Left renal cortex interstitium (tissue), 4 donors: ENCODE results near the gene HDHD2. TPM values are rescaled to one million over a fixed set of nuclear protein-coding genes. Genes with fewer than 3 reads are reported as not detected.

ENCODE experiments used
- DNase-seq, 4 donors: peaks; one replicate each; pipeline ENCODE4 v3.0.0-alpha.2; 2013; ENCODE audit warnings: low read depth in 4 of 4, low spot score in 2 of 4, missing footprints in 1 of 4
- polyA plus RNA-seq, 4 donors: library from polyadenylated mRNA; unstranded; fragments of 120-200 nt; gene quantifications; one replicate each; pipeline ENCODE4 v1.2.1, GENCODE V29; 2013; ENCODE audit not compliant: insufficient read length in 4 of 4

The HDHD2 gene
- polyA plus RNA-seq, 4 donors, result 47.0 to 60.0 (median 49.8) TPM

DNA sequence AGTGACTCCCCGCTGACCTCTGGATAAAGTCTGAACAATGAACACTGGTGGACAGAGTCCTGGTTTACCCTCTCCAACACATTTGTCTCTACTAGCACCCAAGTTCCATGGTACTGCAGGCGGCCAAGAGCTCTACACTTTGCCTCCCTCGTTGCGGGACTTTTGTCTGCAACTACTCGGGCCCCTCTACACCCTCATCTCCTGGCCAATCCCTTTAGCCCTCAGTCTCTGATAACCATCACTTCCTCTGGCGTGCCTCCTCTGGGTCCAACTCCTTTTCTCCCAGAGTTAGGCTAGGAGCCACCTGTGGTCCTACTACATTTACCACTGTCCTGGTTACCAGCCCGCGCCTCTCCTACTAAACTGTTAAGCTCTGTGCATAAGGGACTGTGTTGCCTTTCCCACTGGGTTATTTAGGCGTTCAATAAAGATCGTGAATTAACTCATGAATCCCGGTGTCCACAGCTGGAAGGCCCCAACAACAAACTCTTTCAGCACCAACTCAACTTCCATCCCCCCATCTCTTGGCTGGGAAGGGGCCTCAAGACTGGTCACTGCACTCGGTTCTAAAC lies 757 bp downstream of the HDHD2 start:
- DNase-seq, result peak in 1 of 4 donors; percentile 32

DNA sequence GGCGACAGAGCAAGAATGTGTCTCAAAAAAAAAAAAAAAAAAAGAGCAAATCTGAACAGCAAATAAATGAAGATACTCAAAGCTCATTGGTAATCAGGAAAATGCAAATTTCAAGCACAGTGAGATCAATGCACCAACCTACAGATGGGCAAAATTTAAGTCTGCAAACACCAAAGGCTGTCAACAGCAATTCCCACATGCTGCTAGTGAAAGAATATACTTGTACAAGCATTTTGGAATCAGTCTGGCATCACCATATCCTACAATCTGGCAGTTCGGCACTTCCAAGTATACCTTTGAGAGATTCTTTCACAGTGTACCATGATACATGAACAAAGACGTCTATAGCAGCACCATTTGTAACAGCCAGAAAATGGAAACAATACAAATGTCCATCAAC lies 4.1 kb downstream of the HDHD2 start:
- no peak for DNase-seq

DNA sequence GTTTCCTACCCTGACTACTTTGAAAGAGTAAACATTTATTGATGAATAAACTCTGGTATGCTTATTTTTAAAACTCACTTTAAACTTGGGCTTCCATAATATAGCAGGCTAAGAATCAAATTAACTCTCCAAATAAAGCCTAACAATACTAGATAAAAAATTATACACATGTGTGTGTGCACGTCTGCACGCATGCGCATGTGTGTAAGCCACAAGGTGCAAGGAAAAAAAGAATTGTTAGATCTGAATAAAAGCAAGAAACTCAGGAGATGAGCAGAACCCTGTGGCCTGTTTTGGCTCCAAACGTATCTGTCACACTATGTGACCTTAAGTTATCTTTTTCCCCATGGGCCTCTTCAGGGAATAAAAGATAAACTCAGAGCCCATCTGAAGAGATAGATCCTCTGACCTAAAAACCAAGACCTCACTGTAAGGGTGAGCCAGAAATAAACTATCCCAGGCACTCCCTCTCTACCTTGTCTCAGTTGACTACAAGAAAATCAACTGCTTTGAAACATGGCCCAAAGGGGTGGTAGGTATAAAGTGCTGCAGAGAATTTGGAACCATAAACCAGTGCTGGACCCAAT lies 6.3 kb downstream of the HDHD2 start:
- DNase-seq, result no peak

DNA sequence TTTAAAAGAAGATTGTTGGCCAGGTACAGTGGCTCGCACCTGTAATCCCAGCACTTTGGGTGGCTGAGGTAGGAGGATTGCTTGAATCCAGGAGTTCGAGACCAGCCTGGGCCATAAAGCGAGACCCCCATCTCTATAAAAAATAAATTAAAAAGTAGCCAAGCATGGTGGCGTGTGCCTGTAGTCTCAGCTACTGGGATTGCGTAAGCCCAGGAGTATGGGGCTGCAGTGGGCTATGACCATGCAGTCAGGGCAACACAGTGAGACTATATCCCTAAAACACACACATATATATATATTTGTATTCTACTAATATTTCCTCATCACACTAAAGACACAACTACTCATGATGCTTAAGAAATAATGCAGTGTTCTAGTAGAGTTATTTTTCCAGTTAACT lies 7.1 kb downstream of the HDHD2 start:
- no peak for DNase-seq

DNA sequence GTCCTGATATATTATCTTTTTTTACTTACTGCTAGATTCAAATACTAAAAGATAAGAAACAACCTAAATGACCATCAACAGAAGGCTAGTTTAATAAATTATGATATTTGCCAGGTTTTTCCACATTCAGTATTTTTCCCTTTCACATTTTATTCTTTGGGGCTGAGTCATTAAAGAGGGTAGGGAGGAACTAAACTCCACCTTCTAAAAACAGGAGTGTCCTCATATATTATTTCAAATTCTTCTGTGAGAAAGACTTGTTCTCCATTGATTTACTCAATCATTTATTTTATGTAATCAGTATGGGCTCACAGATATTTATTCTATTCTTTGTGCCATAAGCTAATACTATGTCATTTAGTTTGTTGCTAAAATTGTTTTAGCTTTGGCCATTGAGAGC lies 9.0 kb downstream of the HDHD2 start:
- no peak for DNase-seq

DNA sequence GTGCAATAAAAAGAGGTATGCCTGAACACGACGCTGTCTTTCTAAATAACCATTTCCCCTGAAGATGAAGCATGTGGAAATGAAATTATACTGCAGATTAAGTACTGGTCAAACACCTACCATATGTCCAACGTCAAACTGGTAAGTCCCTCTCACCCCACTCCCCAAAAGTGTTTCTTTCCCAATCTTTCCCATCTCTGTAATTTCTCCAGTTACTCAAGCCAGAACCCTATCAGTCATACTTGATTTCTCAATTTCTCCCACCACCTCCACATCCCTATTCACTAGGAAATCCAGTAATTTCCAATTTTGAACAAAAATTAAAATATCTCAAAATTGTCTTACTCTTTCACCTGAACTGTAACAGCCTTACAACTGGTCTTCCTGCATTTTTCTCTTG lies 29.2 kb downstream of the HDHD2 start:
- DNase-seq, result no peak

DNA sequence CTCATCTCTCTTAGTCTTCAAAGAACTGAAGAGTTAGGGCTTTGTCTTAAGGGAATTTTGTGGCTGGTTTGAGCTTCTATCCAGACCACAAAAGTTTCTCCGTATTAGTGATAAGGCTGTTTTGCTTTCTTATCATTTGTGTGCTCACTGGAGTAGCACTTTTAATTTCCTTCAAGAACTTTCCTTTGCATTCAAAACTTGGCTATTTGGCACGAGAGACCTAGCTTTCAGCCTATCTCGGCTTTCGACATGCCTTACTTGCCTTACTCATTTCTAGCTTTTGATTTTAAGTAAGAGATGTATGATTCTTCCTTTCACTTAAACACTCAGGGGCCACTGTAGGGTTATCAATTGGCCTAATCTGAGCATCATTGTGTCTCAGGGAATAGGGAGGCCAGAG lies 29.9 kb downstream of the HDHD2 start:
- no peak for DNase-seq

DNA sequence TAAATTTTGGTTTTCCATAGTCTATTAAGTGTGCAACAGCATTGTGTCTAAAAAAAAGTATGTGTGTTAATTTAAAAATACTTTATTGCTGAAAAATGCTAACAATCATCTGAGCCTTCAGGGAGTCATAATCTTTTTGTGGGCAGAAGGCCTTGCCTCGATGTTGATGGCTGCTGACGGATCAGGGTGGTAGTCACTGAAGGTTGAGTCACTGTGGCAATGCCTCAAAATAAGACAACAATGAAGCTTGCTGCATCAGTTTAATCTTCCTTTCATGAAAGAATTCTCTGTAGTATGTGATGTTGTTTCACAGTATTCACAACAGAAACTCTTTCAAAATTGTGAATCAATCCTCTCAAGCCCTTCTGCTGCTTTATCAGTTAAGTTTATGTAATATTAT lies 31.3 kb downstream of the HDHD2 start:
- DNase-seq, result no peak

DNA sequence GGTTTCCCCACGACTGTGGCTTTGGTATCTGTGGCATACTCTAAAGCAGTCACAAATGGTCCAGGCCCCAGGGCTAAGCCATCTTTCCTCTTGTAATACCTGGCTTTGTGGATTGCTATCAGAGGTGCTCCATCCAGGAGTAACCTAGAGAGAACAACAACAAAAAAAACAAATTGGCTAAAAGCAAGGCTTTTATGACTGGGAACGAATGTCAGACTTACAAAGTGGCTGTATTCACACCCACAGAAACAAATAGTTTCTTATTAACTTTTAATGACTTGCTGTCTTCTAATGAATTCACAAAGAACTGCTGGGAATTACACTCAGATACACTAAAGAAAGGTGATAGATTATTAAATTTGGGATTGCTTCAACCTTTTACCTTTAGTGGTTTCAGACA lies 35.1 kb downstream of the HDHD2 start:
- no peak for DNase-seq

DNA sequence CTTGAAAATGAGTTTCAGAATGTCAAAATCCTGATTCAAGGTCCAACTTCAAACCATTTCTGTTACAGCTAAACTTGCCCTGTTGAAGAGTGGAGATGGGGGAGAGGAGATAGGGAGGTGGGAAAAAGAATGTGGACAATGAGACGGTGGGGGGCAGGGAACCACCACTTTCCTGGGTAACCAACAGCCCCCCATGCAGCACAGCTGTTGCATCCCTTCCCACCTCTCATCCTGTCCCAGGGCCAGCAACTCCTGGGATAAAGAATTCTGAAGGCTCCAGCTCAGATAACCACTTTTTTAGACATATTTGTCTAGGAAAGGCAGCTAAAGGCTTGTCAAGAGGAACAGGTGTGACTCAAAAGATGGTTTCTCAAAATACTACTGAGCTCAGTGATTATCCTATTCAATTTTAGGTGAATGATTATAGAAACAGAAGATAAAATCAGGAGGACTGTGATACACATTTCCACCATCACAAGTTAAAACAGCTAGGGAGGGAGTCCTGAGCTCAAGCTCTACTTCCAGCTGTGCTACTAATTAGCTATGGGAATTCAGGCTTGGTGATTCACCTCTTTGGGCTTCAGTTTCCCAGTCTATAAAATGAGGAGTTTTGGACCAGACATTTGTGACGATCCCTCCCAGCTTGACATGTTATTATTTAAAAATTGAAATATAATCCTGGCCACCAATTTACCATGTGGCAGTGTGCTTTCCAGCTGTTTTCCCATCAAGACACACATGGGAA lies 36.3 kb downstream of the HDHD2 start:
- DNase-seq, result no peak

DNA sequence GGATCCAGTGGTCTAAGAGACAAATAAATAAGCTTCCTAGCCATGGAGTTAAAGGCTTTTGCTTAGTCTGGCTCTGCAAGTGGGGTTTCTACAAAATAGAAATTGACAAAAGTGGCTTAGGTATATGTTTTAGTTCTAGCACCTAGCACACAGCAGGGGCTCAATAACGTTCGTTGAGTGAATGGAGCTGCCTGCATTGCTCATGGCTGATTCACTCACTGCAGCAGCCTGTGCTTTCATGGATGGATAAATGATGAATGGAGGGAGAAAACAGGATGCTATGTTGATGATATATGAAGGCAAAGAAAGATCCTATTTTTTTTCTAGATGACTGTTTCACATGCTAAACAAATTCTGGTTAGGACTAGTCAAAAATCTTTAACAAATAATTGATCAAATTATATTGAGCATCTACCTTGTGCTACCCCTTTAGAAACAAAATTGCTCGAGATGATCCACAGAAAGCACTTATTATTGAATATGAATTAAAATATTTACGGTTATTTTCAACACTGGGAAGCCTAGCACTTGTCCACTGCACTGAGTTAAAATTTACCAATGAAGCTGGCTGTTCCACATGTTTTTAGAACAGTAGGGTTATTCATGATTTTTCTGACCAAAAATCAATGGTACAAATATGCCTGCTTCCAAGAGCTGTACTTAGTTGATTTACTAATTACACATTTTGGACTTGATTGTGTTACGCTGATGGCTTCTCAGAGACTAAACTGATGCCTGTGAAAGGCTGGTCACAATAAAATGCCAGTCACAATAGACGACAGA lies 39.6 kb downstream of the HDHD2 start:
- DNase-seq, result no peak

DNA sequence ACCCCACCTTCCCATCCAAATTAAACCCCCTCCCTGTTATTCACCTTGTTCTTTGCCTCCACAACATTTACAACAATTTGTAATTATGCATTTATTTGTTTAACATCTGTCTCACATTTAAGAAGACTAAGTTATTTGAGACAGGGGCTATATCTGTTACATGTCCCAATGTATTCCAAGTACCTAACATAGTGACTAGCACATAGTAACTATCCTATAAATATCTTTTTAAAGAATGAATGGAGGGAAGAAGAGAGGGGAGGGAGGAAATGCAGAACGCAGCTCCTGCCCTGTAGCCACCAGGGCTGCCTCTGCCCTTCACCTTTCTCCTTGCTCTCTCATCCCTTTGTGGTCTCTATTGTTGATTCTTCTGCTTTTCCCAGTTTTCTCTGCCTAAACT lies 40.6 kb downstream of the HDHD2 start:
- no peak for DNase-seq

DNA sequence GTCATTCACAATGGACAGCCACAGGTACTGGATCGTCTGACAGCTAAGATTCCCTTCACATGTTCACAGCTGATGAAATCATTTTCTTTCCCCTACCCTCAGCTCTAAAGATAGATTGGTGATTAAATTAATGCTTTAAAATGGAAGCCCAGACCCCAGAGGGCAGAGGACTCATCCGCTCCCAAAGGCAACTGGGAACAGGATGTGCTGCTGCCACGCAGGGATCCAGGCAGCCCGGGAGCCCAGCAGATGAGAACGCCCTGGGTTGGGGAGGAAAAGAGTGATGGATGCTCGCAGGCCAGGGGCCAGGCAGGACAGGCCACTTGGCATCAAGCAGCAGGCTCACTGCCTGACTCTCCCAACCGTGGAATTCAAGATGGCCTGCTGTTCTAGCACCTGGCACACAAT lies 41.3 kb downstream of the HDHD2 start:
- DNase-seq, result no peak

DNA sequence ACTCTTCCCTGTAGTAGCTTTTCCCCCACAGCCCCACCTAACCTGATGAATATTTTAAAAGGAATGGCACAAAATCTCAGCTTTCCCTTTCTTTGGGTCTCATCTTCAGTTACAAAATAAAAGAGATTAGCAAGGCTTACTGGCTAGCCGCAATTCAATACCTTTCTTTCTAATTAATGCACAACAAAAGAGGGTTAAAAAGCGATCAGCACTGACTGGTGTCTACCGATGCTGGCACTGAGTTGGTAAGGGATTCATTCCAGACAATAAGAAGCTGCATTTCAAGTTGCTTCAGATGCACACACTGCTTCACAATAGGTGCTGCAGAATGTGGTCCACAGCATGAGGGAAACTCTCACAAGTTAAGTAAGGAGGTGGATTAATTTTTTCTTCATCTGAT lies 41.9 kb downstream of the HDHD2 start:
- no peak for DNase-seq

DNA sequence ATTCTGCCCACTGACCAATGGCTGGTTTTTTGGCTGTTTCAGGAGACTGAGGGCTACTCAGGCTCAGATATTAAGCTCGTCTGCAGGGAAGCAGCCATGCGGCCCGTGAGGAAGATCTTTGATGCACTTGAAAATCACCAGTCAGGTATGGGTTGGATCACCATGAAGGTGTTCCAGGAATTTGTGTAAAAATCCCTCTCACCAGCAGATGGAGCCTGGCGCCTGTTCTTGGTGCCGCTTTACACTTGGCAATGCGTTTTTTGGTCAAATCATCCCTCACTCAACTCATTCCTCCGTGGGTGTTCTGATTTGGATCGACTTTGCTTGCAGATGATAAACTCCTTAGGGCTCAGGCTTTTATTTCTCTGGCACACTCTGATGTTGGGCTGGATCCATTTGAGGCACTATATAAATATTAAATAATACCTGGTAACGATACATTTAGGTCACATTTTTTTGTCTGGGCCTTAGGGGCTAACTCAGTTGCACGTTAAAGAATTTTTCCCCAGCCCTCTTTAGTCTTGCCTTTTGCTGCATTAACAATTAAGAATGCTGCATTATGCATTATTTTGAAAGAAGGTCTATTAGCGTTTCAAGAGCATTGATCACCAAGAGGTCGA lies 50.0 kb downstream of the HDHD2 start:
- peak; percentile 20 to 39 (median 24) for DNase-seq

DNA sequence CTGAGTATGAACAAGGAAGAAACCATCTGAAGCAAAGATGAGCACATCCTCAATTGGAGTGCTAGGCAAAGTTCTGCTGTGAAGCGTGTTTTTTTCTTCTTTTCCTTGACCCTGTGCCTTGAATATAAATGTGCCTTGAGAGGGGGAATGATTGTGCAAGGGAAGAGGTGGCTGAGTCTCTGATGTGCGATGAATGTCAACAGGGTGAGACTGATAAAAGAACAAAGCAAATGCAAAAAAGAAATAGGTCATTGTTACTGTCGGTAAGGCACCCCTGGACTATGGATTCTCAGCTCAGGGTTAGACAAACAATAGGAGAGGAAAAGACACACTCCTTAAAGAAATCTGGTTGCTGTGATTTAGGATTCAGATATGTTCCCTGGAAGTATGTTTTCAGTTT lies 54.5 kb downstream of the HDHD2 start:
- DNase-seq, result no peak

DNA sequence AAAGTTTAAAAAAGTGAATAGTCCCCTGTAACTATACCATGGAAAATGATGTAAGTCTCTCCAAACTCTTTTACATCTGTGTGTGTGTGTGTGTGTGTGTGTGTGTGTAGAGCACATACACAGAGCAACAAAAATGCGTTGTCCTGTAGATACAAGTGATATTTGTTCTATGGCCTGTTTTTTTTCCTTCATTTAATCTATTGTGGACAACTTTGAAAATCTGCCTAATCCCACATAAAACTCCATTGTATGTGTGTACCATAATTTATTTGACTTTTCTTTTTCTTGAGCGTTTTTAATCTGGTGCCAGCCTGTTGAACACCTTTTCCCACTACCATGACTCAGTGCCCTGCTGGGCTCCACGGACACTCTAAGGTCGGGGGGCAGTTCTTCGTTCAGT lies 62.6 kb downstream of the HDHD2 start:
- no peak for DNase-seq

DNA sequence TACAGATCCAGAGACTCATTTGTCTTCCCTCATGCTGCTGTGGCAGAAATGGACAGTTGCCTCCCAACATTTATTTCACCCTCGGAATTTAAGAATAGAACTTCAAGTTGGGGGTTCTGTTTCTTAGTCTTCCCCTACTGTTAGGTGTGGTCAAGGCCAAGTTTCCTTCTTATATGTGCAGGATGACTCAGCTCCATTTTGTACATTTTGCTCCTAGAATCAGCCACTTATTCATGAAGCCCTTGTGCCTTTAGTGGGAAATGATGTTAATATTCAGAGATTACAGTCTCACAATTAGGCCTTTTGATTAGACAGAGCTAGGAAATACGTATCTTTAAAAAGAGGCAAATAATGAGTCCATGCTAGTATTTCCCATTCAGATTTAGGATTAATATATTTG lies 68.7 kb downstream of the HDHD2 start:
- no peak for DNase-seq

DNA sequence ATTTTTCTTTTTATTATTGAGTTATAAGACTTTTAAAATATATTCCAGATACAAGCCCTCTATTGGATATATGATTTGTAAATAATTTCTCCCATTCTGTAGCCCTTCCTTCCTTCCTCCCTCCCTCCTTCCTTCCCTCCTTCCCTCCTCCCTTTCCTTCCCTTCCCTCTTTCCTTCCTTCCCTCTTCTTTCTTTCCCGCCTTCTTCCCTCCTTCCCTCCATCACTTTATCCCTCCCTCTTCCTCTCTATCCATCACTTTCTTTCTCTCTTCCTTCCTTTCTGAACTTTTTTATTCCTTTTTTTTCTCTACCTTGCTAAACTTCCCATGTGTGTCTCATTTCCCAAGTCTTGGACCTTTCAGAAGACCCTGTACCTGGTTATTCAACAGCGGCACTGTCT lies 69.4 kb downstream of the HDHD2 start:
- DNase-seq, result no peak

DNA sequence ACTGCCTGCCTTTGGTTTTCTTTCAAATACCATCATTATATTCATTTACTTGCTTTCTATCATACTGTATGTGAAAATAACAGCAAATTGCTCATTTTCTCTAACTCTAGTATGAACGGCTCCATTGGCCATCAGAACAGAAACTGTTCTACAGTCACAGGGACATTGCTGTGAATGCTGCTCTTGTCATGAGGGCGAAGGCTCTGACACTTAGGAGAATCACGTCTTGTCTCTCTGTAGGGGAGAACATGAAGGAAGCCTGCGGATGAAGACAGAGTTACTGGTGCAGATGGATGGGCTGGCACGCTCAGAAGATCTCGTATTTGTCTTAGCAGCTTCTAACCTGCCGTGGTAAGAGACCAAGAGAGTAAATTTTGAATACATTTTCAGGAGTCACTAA lies 73.2 kb downstream of the HDHD2 start:
- DNase-seq, result no peak
